ENCODE measurements around the gene SMCO2. TPM values are rescaled to one million over a fixed set of nuclear protein-coding genes. Genes with fewer than 3 reads are reported as not detected.

Gene SMCO2
- total RNA-seq, 3 donors from 2014 or later, result not detected

DNA sequence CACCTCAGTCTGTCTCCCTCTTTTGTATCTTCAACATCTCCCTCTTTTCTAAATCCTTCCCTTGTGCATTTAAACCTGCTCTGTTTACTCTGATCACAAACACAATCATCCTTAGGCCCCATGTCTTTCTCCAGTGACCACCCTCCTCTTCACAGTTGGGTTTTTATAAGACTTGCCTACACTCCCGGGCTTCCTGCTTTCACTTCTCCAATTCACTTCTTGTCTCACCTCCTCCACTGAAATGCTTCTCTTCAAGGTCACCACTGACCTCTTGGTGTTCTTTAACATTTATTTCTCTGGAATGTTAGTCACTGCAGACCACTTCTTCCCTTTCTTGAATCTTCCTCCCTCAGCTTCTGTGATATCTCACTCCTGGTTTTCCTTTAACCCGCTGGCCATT, 8.7 kb upstream of the SMCO2 start:
- no peak for TF ChIP-seq CTCF (IDR thresholded peaks at IDR 0.05)
- Histone ChIP-seq H3K9me3 (no peaks in the 10 kb centered on the region), H3K4me3 (no peak overlapping the region), H3K4me1 (ENCODE audit: low read depth) (no peaks in the 10 kb centered on the region), H3K36me3 (ENCODE audit: low read depth) (no peaks in the 10 kb centered on the region)
- ATAC-seq (no peak), DNase-seq (no peak)
- intact Hi-C loops (cut with DNase I, micrococcal nuclease), result loop anchor here (10.0 kb wide), 2 partner anchors 207 to 217 kb away; no protein-coding TSS in a partner anchor

DNA sequence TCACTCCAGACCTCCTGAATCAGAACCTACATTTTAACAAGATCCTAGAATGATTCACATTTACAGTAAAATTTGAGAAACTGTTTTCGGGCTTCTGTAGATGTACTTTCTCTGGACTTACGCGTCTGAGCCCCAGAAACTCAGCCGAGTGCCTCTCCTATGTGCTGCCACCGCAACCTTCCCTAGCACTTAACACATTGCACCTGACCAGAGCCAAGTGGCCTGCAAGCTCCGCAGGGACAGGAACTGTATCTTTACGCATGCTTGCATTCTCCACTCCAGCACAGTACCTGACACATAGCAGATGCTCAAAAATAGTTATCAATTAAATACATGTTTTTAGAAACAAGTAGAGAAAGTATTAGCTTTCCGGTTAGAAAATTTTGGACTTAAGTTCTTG, 1.2 kb downstream of the SMCO2 start:
- no peak for TF ChIP-seq CTCF (IDR thresholded peaks at IDR 0.05)
- Histone ChIP-seq H3K36me3 (ENCODE audit: low read depth) (no peaks in the 10 kb centered on the region), H3K4me1 (ENCODE audit: low read depth) (no peaks in the 10 kb centered on the region), H3K4me3 (no peak overlapping the region), H3K9me3 (no peaks in the 10 kb centered on the region)
- no peak for DNase-seq
- intact Hi-C loops (cut with DNase I, micrococcal nuclease), result no loop called here
- ATAC-seq, result no peak

DNA sequence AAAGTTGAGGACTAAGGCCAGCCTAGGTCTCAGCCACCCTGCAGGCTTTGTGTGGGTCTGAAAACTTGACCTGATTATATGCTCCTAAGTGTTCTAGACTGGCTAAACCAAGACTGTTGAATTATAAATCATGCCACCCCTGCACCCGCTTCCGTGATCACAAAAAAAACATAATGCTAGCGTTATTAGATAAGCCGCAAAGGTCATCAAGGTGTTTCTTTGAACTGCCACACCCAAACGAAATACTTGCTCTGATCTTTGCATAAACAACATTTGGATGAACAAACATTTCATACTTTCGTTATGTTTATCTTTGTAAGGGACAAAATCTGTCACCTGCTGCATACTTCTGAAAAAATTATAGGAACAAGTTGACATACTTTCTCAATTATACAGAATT, 2.5 kb downstream of the SMCO2 start:
- H3K36me3 ChIP-seq (ENCODE audit: low read depth), result no peaks in the 10 kb centered on the region
- no peaks in the 10 kb centered on the region for H3K4me1 ChIP-seq (ENCODE audit: low read depth)
- DNase-seq (no peak), ATAC-seq (peak; percentile 33)
- H3K9me3 ChIP-seq, result no peaks in the 10 kb centered on the region
- no peak overlapping the region for H3K4me3 ChIP-seq
- intact Hi-C loops (cut with DNase I, micrococcal nuclease), result no loop called here
- no peak for TF ChIP-seq CTCF (IDR thresholded peaks at IDR 0.05)

DNA sequence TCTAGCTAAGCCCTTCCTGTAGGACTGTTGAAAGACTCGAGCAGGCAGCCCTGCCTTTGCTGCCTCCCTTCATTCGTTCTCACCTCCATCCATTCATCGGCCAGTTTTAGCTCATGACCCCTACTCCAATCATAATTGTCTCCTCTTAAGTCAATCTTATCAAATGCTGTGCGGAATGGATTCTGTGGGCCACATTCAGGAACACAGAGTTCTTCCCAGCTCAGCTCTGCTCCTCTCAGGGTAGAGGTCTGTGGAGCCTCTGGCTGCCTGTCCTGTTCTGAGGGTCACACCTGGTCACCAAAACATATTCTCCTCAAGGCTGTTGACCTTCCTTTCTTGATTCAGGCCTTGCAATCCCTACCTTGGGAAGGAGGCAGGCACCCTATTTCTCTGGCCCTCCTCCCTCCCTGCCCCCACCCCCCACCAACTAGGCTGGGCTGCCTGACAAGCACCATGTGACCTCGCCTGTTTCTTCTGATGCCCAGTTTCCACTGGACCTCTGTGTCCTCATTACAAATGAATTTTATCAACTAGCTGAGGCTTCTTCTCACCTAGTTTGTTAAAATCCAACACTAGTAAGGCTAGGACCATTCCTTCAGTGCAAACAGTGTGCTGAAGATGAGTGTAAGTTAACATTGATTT, 3.5 kb downstream of the SMCO2 start:
- Histone ChIP-seq H3K36me3 (ENCODE audit: low read depth) (no peaks in the 10 kb centered on the region), H3K9me3 (no peaks in the 10 kb centered on the region), H3K4me3 (no peak overlapping the region), H3K4me1 (ENCODE audit: low read depth) (no peaks in the 10 kb centered on the region)
- DNase-seq (no peak), ATAC-seq (no peak)
- intact Hi-C loops (cut with DNase I, micrococcal nuclease), result no loop called here
- TF ChIP-seq CTCF (IDR thresholded peaks at IDR 0.05), result no peak

DNA sequence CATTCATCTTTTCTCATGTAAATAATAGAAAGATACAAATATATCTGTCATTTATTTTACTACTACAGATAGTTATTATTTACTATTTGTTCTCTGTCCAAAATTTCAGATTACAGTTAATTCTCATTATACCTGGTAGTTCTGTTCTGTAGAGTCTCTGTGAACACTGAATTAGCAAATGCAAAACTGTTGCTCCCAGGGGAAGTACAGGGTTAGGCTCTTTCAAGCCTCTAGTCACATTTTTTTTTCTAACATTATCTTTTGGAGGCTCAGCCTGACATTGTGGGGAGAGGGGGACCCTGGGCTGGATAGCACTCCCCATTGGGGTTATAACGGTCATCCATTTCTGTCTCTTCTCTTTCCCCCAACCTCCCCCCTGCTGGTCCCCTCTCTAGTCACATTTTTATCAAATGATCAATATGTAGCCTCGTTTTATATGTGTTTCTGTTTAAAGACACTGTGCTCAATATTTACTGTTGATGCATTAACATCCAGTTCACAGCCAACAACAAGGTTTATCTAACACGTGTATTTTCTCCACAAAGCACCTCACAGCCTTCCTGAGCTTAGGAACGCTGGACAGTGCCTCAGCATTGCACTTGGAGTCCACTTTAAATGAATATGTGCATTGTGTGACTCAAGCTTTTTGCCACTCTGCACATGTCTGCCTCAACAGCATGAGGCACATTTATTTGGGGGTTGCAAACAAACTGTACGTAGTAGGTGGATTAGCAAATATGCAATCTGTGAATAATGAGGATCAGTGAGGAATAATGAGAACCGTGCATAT, 4.7 kb downstream of the SMCO2 start:
- Histone ChIP-seq H3K4me3 (no peak overlapping the region), H3K36me3 (ENCODE audit: low read depth) (no peaks in the 10 kb centered on the region), H3K4me1 (ENCODE audit: low read depth) (no peaks in the 10 kb centered on the region), H3K9me3 (no peaks in the 10 kb centered on the region)
- DNase-seq (no peak), ATAC-seq (no peak)
- intact Hi-C loops (cut with DNase I, micrococcal nuclease), result no loop called here
- no peak for TF ChIP-seq CTCF (IDR thresholded peaks at IDR 0.05)

Measured in mucosa of descending colon (tissue), 3 donors.